GDM1 (cell line): ENCODE data around the gene SDSL.
A peak's percentile ranks its signal among the peaks of the same experiment; 100 is the strongest.

Experiments
- DNase-seq: peaks from one replicate; lab custom pipeline; 2025; lab: John Stamatoyannopoulos, UW

The SDSL gene, protein sequence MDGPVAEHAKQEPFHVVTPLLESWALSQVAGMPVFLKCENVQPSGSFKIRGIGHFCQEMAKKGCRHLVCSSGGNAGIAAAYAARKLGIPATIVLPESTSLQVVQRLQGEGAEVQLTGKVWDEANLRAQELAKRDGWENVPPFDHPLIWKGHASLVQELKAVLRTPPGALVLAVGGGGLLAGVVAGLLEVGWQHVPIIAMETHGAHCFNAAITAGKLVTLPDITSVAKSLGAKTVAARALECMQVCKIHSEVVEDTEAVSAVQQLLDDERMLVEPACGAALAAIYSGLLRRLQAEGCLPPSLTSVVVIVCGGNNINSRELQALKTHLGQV

DNA sequence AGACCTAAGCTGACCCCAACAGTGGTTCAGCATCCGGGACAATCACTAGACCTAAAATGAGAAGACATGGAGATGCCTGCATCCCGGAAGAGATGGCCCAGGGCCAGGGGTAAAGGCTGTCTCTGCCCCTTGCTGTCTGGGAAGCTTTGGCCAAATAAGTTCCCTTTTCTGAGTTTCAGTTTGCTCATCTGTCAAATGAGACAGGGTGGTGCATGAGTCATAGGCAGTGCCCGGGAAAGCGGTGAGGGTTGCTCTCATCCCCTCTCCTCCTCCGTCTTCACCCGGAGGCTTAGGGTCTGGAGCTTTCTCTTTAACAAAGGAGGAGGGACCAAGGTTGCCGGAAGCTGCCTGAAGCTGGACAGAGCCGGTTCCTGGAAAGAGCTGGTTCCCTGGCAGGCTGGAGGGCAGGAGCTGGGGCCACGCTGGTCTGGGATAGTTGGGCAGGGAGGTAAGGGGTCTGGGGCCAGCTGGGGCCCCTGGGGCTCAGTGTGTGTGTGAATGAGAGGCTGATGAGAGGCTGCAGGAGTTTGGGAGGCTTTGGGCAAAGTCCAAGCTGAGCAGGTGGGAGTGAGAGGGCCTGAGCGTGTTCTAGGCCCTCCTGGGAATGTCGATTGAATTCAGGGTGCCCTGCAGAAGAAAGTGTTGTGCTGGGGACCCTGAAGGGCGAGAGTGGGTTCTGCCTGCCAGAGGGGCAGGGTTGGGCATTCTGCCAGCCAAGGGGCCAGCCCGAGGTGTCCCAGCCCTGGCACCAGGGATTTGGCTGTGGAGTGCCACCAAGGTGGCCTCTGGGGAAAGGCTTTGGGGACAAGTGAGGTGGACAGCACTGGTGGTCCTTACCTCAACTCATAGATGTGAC is at the start of gene SDSL:
Gene SDSL (plus strand): TSS at position 351 of the 856 bp plus-strand sequence. CDS start 5,603 bp downstream, outside the sequence.
- peak; percentile 94 for DNase-seq

DNA sequence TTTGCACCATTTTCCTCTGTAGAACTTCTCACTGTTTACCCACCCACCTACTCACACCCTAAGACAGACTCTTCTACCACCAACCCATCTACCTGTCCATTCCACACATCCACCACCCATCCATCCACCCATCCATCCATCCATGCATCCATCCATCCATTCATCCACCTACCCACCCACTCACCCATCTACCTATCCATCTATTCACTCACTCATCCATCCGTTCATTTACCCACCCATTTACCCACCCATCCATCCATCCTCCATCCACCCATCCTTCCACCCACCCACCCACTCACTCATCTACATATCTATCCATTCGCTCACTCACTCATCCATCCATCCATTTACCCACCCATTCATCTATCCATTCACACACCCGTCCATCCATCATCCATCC is 48.7 kb upstream of the SDSL start:
- no peak for DNase-seq

DNA sequence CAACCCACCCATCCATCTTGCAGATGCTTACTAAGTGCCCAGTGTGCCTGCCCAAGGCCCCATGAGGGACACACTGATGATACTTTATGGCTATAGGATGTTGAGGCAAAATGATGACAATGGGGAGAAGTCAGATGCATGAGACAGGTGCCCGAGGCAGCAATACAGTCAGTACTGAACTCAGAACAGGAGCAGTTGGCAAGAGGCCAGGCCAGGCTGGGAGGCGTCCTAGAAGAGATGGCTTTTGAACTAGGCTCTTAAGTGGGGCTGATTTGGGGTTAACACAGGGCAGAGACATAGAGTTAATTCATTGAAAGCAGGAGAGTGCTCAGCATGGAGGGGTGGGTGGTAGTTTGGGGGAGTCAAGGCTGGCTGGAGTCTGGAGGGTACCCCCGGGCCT is 48.2 kb upstream of the SDSL start:
- DNase-seq, result no peak

DNA sequence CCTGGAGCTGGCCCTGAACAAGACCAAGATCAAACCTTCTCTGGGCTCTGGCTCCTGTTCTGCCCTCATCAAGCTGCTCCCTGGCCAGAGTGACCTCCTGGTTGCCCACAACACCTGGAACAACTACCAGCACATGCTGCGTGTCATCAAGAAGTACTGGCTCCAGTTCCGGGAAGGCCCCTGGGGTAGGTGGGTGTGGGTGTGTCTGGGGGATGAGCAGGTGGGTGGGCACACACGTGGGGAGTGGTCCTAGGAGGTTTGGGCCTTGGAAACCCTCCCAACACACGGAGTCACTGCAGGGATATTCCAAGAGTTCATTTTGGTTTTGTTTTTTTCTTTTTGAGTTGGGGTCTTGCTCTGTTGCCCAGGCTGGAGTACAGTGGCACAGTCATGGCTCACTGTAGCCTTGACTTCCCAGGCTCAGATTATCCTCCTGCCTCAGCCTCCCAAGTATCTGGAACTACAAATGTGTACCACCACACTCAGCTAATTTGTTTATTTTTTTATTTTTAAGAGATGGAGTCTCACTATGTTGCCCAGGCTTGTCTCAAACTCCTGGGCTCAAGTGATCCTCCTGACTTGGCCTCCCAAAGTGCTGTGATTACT is 47.3 kb upstream of the SDSL start:
- no peak for DNase-seq

DNA sequence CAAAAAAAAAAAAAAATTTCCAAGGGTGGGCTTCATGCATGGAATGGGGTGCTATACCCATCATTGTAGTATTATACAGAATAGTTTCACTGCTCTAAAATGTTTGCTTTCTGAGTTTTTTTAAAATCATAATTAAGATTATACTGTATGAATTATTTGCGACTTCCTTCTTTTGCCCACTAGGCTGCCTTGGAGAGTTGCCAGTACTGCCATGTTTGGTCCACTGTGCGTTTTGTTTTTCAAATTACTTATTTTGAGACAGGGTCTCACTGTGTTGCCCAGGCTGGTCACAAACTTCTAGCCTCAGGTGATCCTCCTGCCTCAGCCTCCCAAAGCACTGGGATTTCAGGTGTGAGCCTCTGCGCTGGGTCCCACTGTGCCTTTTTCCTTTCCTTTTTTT is 43.9 kb upstream of the SDSL start:
- DNase-seq, result no peak

DNA sequence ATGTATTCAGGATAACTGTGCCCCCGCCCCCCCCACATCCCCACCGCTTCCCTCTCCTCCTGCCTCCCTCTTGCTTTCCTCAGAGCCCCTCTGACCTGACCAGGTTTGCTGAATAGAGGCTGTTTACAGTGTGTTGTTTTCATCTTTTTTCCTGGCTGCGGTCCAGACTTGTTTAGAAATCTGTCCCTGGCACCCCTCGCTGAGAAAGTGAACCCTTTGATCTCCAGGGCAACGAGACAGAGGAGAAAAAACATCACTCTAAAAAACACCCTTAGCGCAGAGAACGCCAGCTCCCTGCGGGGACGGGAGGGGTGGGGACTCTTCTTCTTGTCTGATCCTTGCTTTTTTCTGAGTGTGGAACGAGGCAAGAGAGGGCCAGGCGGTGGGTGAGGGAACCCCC is 41.0 kb upstream of the SDSL start:
- DNase-seq, result no peak

DNA sequence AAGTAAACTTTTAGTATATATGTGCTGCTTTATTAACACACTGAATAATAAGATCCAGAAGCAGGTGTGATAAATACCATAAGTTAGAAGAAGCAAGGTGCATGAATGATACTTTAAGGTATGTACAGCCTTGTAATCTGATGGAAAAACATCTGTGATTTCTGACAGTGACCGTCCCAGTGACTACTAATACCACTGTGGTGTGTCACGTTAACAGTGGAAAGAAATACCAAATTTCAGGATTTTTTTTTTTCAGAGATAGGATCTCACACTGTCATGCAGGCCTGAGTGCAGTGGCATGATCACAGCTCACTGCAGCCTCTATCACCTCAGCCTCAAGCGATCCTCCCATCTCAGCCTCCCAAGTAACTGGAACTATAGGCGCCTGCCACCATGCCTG is 40.0 kb upstream of the SDSL start:
- DNase-seq, result no peak

DNA sequence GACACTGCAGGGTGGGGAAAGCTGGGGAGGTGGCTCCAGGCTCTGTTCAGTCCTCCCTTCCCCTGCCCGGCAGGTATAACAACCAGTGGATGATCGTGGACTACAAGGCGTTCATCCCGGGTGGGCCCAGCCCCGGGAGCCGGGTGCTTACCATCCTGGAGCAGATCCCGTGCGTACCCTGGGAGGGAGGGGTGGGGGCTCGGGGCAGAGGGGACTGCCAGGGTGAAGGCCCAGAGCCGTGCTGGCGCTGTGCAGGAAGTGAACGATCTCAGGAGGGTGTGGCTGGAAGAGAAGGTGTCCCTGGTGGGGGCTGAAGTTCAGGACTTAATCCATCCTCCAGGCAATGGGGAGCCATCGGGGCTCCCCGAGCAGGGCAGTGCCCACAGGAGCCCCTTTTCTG is 37.4 kb upstream of the SDSL start:
- DNase-seq, result no peak

DNA sequence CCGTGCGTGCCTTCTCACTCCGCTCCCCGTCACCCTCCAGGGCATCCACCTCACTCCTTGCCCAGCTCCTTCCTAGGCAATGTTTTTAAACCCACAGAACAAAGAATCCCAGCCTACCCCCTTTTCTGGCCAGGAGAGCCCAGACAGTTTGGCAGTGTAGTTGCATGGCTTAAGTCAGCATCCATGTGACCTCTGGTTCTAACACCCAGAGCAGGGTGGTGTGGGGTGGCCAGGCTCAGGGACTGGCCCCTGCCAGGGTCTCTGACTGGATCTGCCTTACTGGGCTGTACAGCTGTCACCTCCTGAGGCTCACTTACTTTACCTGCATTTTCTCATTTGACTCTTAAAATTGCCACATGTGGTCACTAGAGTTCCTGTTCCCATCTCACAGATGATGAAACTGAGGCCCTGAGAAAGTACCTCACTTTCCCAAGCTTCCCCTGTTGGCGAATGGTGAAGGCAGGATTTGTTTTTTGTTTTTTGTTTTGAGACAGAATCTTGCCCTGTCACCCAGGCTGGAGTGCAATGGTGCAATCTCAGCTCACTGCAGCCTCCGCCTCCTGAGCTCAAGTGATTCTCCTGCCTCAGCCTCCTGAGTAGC is 36.8 kb upstream of the SDSL start:
- no peak for DNase-seq

DNA sequence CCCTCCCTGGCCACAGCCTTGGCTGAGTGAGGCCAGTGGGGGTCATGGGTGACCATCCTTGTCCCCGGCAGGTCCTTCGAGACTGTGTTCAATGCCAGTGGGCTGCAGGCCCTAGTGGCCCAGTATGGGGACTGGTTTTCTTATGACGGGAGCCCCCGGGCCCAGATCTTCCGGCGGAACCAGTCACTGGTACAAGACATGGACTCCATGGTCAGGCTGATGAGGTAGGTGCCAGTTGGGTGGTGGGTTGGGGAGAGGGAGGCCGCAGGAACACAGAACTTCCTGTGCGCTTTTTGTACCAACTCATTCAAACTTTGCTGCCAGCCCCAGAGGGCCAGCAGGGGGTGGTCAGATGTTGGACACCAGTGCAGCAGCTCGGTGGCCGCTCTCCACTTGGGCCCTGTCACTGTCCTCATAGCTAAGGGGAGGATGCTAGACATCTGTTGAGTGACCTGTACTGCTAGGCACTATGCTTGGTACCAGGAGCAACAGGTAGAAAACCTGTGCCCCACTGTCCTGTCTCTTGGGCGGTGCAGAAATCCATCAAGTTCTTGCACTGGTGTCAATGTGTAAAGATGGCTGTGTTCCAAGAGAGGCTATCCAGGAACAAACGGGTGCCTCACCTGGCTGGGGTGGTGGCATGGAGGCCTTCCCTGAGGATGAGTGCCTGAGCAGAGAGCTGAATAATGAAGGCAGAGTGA is 35.2 kb upstream of the SDSL start:
- DNase-seq, result no peak

DNA sequence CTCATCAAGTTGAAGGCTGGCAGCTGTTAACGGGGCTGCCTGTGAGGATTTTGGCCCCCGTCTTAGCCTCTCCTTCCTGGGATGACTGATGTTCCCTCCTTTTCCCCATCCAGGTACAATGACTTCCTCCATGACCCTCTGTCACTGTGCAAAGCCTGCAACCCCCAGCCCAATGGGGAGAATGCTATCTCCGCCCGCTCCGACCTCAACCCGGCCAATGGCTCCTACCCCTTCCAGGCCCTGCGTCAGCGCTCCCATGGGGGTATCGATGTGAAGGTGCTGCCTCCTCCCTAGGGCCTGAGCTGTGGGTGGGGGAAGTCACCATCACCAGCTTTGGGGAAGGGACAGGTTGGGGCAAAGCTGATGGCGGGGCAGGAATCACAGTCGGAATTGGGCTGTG is 34.5 kb upstream of the SDSL start:
- DNase-seq, result no peak

DNA sequence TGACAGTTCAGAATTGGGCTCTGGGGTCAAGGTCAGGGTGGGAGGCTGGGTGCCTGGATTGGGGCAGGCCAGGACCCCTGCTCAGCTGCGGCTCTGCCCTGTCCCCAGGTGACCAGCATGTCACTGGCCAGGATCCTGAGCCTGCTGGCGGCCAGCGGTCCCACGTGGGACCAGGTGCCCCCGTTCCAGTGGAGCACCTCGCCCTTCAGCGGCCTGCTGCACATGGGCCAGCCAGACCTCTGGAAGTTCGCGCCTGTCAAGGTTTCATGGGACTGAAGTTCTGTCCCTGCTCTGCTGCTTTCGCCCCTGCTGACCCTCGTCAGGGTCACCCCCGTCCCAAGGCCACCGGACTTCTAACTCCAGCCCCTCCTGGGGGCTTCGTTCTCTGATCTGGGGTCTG is 33.8 kb upstream of the SDSL start:
- no peak for DNase-seq

DNA sequence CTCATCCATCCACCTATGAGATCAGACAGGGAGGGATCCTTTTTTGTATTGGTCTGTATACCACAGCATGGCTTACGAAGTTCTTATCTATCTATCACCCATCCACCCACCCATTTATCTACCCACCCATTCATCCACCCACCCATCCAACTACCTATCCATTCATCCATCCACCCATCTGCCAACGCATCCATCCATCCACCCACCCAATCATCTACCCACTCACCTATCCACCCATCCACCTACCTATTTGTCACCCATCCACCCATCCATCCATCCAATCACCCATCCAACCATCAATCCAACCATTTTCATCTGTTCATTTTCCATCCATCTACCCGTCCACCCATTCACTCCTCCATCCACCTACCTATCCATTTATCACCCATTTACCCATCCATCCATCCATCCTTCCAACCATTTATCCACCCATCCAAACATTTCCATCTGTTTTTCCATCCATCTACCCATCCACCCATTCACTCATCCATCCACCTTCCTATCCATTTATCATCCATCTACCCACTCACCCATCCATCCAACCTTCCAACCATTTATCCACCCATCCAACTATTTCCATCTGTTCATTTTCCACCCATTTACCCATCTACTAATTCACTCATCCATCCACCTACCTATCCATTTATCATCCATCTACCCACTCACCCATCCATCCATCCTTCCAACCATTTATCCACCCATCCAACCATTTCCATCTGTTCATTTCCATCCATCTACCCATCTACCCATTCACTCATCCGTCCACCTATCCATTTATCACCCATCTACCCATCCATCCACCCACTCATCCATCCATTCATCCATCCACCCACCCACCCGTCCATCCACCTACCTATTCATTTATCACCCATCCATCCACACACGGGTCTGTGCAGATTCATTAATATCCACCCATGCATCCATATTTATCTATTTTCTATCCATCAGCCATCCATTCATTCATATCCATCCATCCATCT is 31.8 kb upstream of the SDSL start:
- no peak for DNase-seq

DNA sequence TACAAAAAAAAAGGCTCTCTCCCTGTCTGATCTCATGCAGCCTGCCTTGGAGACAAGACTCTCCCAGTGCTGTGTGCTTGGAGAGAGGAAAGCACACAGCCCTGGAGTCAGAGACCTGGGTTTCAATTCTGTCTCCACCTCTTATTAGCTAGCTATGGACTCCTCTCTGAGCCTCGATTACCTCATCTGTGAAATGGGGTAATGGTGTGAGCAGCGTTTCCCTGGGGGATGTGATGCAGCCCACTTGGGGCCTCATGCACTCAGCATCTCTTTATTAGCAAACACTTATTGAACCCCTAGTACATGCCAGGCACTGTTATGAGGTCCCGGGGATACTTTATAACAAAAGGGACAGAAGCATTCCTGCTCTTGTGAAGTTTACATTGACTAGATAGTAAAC is 31.0 kb upstream of the SDSL start:
- DNase-seq, result no peak

DNA sequence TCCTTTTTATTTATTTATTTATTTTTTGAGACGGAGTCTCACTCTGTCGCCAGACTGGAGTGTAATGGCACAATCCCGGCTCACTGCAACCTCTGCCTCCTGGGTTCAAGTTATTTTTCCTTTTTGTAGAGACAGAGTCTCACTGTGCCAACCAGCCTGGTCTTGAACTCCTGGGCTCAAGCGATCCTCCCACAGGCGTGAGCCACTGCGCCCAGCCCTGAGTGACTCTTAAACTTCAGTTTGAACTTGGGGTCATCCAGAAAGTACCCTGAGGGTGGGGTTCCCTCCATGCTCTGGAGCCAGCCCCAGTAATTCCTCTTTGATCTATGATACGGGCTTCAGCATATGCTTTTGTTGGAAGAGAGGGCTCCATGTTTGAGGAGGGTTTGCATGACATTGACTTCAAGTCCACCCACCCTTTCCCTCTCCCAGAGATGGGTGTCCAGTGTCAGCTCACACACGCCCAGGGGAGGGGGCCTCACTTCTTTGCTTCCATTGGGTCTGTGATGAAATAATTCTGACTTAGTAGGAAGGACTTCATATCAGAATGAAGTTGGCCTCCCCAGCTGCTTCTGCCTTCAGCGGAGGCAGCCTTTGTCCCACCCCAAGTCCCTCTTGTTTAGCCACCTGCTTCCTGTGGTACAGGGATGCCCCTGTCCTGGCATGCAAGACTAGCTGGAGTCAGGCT is 30.4 kb upstream of the SDSL start:
- DNase-seq, result no peak

DNA sequence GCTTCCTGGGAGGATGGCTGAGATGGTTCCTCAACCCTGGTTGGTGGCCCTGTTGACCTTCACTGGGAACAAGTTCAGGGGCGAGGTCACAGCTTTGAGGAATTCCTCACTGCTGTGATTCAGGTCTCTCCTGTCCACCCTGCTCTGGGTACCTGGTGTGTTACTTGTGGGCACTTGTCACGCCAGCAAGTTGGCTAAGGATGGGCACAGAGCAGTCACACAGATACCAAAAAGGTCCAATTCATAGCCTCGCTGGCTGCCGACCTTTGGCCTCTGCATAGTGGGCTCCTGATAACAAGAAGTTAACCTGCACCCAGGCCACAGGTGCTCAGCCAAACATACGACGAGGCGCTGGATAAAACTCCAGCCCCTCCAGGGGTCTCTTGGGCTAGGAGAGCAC is 29.7 kb upstream of the SDSL start:
- DNase-seq, result no peak

DNA sequence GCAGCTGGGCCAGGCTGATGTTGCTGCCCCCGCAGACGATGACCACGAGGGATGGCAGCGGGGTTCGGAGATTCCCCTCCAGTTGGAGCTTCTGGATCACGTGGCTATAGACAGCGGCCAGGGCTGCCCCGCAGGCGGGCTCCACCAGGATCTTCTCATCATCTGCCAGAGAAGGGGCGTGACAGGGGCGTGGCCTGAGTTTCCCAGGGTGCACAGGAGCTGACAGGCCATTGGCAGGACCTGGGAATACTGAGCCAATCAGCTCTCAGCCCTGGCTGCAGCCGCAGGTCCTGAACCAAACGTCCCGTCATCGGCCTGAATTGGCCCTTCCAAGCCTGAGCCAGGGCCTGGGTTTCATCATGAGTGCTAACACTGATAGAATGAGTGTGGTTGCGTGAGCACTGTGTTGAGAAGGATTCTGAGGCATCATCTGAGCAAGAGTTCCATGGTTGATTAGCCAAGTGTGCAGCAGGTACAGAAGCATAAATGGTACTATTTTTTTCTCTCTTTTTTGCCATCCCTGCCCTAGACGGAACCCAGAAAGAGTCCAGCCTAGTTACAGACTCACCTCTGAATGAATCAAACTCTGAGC is 29.1 kb upstream of the SDSL start:
- no peak for DNase-seq

DNA sequence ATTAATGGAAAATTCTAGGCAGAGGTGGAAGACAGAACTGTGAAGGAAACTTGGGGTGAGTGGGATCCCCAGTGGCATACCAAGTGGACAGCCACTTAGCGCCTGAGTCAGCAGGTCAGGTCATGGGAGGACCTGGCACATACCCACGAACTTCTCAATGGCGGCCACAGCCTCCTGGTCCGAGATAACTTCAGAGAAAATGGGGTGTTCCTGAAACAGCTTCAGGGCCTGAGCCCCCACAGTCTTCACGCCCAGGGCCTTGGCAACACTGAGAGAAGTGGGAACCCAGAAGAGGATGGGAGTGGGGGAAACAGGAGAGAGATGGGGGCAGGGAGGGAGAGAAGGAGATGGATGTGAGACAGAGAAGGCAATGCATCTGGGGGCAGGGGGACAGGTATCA is 28.4 kb upstream of the SDSL start:
- DNase-seq, result no peak

DNA sequence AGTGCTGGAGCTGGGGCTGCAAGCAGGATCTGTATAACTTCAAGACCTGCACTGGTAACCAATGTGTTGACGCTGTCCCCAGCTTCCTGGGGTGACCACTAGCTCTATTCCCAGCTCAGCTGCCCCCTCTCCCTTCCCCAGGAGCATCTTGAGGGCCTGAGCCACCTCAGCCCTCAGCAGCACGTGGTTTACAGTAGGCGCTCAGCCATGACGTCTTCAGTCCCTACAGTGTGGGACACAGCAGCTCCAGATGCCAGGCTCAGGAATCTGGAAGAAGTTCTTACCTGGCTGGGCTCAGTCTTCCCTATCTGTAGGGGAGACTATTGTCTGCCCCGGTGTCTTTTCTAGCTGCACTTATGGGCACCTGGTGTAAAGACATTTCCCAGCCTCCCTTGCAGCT is 27.1 kb upstream of the SDSL start:
- DNase-seq, result no peak

DNA sequence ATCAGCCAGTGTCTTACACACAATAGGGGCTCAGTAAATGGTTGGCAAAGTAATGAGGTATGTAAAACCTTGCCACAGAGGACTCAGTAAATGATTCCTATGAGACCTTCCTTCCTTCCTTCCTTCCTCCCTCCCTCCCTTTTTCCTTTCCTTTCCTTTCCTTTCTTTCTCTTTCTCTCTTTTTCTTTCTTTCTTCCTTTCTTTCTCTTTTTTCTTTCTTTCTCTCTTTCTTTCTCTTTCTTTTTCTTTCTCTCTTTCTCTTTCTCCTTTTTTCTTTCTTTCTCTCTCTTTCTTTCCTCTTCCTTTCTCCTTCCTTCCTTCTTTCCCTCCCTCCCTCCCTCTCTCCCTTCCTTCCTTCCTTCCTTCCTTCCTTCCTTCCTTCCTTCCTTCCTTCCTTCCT is 26.0 kb upstream of the SDSL start:
- no peak for DNase-seq
